Measurements from ENCODE around the gene TTF2.
"Not testable (repeated sequence)": the region's sequence is repeated elsewhere in the genome, so short reads cannot be mapped to it uniquely, and the experiment has no call there.

Gene TTF2

GRCh38 chr1:117117697-117118096 is 57.6 kb downstream of the TTF2 start:
- in situ Hi-C loops (cut with MboI; ENCODE audit: low sequenced_read_pairs), result no loop called here

GRCh38 chr1:117118137-117118536 is 58.0 kb downstream of the TTF2 start:
- in situ Hi-C loops (cut with MboI; ENCODE audit: low sequenced_read_pairs), result no loop called here

GRCh38 chr1:117119144-117119543 is 59.0 kb downstream of the TTF2 start:
- in situ Hi-C loops (cut with MboI; ENCODE audit: low sequenced_read_pairs), result not testable (repeated sequence)

- in situ Hi-C loops (cut with MboI; ENCODE audit: low sequenced_read_pairs), result no loop called here
Observed at GRCh38 chr1:117120774-117121588, 60.9 kb downstream of the TTF2 start.

GRCh38 chr1:117121589-117122329 is 61.6 kb downstream of the TTF2 start, which contains the start of gene TRIM45:
TSS of gene TRIM45 (minus strand) at chr1:117121749. CDS start at chr1:117121201, 548 bp downstream.
- in situ Hi-C loops (cut with MboI; ENCODE audit: low sequenced_read_pairs), result no loop called here

GRCh38 chr1:117122330-117123025 is 62.4 kb downstream of the TTF2 start:
- in situ Hi-C loops (cut with MboI; ENCODE audit: low sequenced_read_pairs), result no loop called here

GRCh38 chr1:117123274-117123673 is 63.1 kb downstream of the TTF2 start:
- in situ Hi-C loops (cut with MboI; ENCODE audit: low sequenced_read_pairs), result no loop called here

- in situ Hi-C loops (cut with MboI; ENCODE audit: low sequenced_read_pairs), result no loop called here
Observed at GRCh38 chr1:117124661-117125060, 64.5 kb downstream of the TTF2 start.

- in situ Hi-C loops (cut with MboI; ENCODE audit: low sequenced_read_pairs), result no loop called here
Observed at GRCh38 chr1:117127795-117128194, 67.7 kb downstream of the TTF2 start.

- in situ Hi-C loops (cut with MboI; ENCODE audit: low sequenced_read_pairs), result no loop called here
Observed at GRCh38 chr1:117128323-117129079, 68.4 kb downstream of the TTF2 start.

- in situ Hi-C loops (cut with MboI; ENCODE audit: low sequenced_read_pairs), result no loop called here
Observed at GRCh38 chr1:117130526-117130925, 70.4 kb downstream of the TTF2 start.

GRCh38 chr1:117135329-117135728 is 75.2 kb downstream of the TTF2 start:
- in situ Hi-C loops (cut with MboI; ENCODE audit: low sequenced_read_pairs), result no loop called here

GRCh38 chr1:117136749-117137148 is 76.6 kb downstream of the TTF2 start:
- in situ Hi-C loops (cut with MboI; ENCODE audit: low sequenced_read_pairs), result no loop called here

- in situ Hi-C loops (cut with MboI; ENCODE audit: low sequenced_read_pairs), result no loop called here
Observed at GRCh38 chr1:117137281-117137855, 77.2 kb downstream of the TTF2 start.

- in situ Hi-C loops (cut with MboI; ENCODE audit: low sequenced_read_pairs), result no loop called here
Observed at GRCh38 chr1:117138106-117138505, 78.0 kb downstream of the TTF2 start.

- in situ Hi-C loops (cut with MboI; ENCODE audit: low sequenced_read_pairs), result no loop called here
Observed at GRCh38 chr1:117138561-117138960, 78.4 kb downstream of the TTF2 start.

GRCh38 chr1:117142200-117142599 is 82.1 kb downstream of the TTF2 start:
- in situ Hi-C loops (cut with MboI; ENCODE audit: low sequenced_read_pairs), result no loop called here

GRCh38 chr1:117143172-117143571 is 83.0 kb downstream of the TTF2 start:
- in situ Hi-C loops (cut with MboI; ENCODE audit: low sequenced_read_pairs), result no loop called here

- in situ Hi-C loops (cut with MboI; ENCODE audit: low sequenced_read_pairs), result no loop called here
Observed at GRCh38 chr1:117143871-117144270, 83.7 kb downstream of the TTF2 start.

- in situ Hi-C loops (cut with MboI; ENCODE audit: low sequenced_read_pairs), result no loop called here
Observed at GRCh38 chr1:117146072-117146471, 85.9 kb downstream of the TTF2 start.

All from HL-60/S4 treated with phorbol 12-myristate 13-acetate at 8.2 ng/mL for 4 days and 3 days (cell line).